GM19023 (cell line): ENCODE results near the gene NUP107.

Source experiments
- ATAC-seq: cut with Tn5 transposase; IDR thresholded peaks from one replicate; pipeline ENCODE4 v1.9.1; 2021; ENCODE audit warnings: mild to moderate bottlenecking, moderate library complexity; ENCODE audit not compliant: unreplicated experiment

Gene NUP107

DNA sequence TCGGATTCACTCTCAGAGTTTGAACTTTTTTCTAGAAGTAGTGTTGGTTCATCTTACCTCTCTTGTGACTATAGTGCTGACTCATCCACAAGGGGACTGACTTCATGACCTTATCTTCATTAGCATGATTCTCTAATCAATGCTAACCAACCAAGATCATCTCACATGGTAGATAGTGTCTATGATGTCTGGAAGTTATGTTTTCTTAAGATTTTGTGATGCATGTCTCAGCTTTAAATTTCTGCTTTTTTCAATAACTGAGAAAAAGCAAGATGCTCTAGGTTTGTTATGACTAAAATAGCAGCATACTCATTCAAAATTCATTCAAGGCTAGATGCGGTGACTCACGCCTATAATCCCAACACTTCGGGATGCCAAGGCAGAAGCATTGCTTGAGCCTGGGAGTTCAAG, 46.9 kb downstream of the NUP107 start:
- ATAC-seq: no peak

DNA sequence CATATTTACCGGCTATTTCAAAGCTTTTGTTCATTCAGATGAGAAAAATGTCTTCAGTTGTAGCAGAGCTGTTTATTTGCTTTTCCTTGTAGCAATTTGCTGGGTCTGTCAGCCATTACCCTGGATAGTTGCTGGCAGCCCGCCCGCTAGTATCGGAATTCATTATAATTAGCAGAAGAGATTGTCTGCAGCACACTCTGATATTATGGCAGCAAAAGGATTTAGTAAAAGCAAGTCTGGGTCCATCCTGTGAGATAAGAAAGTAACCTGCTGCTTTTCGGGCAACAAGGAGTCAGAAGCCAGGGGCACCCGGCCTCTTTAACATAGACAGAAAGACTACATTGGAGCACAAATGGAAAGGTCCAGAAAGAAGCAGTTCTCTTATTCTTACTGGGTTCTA, 53.1 kb downstream of the NUP107 start:
- no peak for ATAC-seq

DNA sequence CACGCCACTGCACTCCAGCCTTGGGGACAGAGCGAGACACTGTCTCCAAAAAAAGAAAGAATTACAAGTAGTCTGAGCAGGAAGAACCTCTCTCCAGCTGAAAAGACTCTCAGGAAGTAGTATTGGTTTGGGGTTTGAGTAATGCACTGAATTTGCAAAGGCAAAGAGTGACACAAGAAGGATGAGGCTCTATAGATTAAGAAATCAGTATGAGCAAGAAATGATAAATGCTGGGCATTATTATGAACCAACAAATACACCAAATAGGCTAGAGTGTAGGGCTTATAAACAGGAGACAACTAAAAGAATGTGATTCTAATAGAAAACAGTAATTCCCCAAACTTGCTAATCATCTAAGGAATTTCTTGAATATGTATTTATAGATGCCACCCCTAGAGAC, 56.6 kb downstream of the NUP107 start:
- ATAC-seq: no peak

DNA sequence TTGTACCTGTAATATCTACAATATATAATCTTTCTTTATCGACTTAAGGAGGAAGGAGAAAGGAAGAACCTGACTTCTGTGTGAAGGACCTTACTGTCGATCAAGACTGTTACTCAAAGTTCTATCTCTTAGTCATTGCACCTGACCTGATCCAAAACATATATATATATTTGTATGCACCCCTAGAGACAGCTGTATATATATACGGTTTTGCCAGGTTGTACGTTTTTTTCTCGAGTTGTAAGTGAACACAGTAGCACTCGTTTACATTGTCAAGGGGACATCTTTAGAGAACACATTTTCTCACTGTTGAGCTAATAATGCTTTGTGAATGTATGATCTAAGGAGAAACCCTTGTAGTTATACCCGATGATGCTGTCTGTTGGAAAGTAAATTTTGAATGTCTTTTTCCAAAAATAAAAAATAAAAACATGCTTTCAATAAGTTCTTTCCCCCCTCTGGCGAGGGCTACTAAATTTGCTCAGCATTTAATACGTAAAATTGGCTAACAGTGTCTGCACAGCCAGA, 58.7 kb downstream of the NUP107 start:
- ATAC-seq: no peak

DNA sequence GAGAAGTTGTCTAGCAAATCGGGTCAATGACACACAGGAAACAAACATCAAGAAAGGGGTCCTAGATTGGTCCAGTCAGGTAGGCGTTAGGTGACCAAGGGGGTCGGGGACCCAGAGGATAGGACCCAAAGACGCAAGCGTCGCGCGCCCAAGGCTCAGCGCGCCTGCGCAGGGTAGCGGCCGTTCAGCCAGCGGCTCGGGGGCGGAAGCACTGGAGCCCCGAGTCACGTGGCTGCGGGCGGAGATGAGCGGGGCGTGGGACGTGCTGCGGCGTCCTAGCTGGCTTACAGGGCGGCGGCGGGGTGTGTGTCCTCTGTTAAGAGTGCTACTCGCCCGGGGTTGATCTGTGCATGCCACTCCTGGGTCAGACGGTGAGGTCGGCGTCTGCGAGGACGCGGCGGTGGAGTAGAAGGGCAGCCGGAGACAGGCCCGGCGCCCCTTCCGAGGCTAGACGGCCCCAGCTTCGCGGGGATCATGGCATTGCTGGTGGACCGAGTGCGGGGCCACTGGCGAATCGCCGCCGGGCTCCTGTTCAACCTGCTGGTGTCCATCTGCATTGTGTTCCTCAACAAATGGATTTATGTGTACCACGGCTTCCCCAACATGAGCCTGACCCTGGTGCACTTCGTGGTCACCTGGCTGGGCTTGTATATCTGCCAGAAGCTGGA, 59.3 kb downstream of the NUP107 start, which contains the start of gene SLC35E3:
TSS of gene SLC35E3 (plus strand) at position 273 of the 668 bp plus-strand sequence. CDS start at position 475, 202 bp downstream.
- peak; percentile 98 for ATAC-seq

DNA sequence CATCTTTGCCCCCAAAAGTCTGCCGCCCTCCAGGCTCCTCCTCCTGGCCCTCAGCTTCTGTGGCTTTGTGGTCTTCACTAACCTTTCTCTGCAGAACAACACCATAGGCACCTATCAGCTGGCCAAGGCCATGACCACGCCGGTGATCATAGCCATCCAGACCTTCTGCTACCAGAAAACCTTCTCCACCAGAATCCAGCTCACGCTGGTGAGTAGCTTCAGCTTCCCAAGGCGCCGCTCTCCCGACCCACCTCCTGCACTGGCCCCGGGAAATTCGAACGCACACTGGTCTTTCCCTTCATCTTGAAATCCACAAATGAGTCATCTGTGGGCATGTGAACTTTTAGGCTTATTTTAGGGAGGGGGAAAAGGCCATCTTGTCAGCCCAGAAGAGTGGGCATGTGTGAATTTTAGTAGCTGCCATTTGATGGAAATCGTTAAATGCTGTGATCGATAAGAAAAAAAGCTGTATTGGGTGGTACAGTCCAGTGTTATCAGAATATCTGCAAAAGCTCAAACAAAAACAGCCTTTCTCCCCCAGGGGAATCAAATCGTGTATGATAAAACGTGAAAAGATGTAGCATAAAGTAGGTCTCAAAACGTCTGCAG, 59.9 kb downstream of the NUP107 start:
- ATAC-seq: peak; percentile 44

DNA sequence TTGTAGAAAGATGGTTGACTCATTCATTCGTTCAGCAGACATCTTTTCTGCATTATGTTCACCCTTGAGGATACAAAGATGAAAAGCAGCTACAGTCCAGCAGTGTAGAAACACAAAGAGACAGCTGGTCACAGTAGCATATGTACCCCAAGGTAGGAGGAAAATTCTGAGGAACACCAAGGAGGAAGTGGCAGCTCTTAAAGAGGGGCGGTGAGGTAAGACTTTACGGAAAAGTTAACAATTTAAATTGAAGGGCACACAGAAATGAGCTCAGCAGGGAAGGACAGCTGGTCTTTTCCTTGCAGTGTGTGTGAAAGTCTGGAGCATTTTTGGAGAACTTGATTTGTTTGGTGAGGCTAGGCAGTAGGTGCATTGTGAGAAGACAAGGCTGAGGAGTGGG, 62.7 kb downstream of the NUP107 start:
- ATAC-seq: no peak

DNA sequence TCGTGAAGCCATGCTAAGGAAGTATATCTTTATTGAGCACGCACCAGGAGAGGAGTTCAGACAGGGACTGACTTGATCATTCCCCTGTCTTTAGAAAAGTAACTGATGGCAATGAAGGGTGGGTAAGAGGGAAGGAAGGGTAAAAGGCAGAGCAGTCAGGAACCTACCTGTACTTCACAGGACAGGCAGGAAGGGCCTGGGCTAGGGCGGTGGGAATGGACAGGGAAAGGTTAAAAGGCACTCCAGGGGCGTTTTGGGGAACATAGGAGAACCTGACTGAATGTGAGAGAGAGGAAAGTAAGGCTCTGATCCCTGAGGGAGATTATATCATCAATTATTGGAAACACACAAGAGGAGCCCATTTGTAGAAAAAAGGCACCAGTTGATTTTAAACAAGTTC, 63.1 kb downstream of the NUP107 start:
- no peak for ATAC-seq

DNA sequence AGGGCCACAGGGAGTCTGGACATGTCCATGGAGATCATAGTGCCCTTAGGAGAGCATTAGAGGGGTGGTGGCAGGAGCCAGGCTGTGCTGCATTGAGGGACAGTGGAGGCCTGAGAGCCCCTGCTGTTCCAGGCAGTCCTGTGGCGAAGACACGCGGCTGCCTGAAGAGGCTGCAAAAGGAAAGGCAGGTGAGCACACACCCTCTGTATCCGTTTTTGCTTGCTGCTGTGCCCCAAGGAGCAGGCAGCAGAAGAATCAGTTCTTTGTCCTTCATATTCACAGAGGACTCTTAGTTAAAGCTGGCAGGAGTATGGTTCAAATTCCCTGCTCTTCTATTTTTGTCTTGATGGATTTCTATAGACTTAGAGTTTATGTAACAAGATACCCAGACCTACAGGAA, 63.7 kb downstream of the NUP107 start:
- ATAC-seq: no peak

DNA sequence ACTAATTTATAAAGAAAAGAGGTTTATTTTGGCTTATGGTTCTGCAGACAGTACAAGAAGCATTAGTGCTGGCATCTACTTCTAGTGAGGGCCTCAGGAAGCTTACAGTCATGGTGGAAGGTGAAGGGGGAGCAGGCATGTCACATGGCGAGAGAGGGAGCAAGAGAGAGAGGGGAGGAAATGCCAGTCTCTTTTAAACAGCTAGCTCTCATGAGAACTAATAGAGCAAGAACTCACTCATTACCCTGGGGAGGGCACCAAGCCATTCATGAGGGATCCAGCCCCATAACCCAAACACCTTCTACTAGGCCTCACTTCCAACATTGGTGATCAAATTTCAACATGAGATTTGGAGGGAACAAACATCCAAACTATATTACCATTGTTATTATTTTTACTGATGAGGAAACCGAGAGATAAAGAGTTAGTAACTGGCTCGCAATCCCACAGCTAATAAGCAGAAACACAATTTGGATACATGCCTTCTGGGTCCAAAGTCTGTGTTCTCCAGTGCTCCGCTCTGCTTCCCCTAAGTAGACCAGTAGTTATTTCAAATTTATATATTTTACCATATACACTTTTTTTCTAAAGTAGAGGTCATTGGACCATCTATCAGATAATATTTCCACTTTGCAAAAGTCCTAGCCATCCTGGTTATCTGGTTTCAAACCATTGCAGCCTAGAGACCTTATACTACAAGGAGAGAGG, 68.9 kb downstream of the NUP107 start:
- ATAC-seq: no peak

DNA sequence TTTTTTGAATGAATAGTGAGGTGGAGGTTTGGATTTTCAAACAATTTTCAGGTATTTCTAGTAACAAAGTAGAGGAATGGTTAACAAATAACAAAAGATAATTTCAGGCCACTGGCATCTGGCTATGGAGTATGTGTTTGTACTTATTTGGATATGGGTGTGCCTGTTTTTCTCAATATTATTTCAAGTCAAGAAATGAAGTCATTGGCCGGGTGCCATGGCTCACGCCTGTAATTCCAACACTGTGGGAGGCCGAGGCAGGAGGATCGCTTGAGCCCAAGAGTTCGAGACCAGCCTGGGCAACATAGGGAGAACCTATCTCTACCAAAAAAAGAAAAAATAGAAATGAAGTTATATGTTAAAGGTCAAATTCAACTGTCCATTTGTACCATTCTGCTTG, 73.1 kb downstream of the NUP107 start:
- no peak for ATAC-seq

DNA sequence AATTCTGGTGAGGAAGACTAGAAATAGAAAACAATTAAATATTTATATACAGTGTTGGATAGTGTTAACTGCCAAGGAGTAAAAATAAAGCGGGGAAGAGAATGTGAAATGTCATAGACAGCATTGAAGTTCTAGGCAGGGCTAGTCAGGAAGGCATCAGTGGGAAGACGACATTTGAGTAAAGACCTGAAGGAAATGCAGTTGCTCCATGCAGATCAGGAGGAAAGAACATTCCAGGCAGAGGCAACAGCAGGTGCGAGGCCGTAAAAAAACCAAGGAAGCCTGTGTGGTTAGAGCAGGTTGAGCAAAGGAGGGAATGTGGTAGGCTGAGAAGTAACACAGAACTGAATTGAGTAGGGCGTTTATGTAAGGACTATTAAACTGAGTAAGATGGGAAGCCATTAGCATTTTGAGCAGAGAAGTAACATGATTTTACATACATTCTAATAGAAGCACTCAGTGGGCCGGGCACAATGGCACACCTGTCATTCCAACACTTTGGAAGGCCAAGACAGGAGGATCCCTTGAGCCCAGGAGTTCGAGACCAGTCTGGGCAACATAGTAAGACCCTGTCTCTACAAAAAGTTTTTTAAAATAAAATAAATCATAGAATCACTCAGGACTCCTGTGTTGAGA, 74.1 kb downstream of the NUP107 start:
- no peak for ATAC-seq

DNA sequence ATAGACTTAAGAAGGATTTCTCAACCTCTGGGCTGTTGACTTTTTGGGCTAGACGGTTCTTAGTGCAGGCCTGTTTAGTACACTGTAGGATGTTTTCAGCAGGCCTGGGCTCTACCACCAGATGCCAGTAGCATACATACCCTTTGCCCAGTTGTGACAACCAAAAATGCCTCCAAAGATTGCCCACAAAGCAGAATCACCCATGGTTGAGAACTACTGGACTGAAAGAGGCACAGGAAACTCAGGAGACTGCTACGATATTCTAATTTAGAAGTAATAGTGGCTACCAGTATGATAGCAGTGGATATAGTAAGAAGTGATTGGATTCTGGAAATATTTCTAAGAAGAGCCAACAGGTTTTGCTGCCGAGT, 74.6 kb downstream of the NUP107 start:
- ATAC-seq: no peak

DNA sequence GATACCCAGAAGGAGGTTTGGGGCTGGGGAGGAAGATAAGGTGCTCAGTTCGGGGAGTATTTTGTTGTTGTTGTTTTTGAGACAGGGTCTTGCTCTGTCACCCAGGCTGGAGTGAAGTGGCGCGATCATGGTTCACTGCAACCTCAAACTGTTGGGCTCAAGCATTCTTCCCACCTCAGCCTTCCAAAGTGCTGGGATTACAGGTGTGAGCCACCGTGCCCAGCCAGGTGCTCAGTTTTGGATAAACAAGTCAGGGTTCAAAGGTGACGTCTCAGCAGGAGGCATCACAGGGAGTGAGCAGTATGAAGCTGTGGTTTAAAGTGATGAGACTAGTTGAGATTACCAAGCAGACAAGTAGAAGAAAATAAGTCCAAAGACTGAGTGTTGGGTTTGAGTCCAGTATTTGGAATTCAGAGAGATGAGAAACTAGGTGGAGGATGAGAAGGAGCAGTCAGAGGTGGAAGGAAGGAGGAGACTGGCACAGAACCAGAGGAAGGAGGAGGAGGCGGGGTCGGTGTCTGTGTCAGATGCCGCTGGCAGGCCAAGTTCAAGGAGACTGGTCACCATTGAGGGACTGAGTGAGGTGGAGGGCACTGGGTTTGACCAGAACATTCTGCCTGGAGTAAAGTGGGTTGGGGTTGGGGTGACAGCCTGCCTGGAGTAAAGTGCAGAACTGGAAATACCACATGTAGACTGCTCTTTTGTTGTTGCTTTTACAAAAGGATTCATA, 75.3 kb downstream of the NUP107 start:
- ATAC-seq: no peak

DNA sequence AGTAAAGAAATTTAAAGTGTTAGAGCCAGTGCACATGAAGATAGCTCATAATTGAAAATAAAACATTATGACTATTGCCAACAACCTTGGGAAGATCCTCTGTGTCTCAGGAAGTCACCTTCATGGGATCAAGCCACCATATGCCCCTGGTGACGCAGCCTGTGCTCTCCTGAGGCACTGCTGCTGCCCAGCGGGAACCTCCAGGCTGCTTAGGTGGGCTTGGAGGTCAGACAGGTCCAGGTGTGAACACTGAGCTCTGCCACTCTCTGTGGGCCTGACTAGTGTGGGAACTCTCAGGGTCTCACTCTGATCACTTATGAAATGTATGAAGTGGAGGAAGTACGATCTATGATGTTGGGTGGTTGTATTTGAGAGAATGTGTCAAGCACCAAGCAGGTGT, 75.9 kb downstream of the NUP107 start:
- no peak for ATAC-seq

DNA sequence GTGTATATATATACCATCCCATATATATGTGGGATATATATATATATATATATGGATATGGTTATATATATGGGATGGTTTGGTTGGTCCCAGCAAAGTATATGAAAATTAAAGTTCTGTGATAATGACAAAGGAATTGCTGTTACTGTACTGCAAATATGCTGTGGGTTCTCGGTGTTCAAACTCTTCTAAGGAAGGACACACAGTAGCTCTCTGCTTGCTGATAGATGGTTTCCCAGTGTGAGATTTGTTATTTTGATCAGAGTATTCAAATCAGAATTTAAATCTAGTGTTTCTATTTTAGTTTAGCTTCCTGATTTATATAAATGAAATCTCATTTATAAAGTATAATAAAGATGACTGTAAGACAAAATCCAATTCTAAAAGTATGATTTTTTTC, 78.9 kb downstream of the NUP107 start:
- ATAC-seq: no peak

DNA sequence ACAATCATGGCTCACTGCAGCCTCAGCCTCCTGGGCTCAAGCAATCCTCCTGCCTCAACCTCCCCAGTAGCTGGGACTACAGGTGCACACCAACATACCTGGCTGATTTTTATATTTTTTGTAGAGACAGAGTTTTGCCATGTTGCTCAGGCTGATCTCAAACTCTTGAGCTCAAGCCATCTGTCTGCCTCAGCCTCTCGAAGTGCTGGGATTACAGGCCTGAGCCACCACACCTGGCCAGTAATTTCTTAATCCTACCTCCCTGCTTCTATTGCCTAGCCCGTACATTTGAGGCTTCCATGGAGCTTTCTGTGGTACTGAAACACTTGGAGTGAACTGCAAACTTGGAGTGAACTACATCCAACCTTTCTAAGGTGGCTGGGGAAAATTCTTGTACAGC, 79.9 kb downstream of the NUP107 start:
- ATAC-seq: no peak

DNA sequence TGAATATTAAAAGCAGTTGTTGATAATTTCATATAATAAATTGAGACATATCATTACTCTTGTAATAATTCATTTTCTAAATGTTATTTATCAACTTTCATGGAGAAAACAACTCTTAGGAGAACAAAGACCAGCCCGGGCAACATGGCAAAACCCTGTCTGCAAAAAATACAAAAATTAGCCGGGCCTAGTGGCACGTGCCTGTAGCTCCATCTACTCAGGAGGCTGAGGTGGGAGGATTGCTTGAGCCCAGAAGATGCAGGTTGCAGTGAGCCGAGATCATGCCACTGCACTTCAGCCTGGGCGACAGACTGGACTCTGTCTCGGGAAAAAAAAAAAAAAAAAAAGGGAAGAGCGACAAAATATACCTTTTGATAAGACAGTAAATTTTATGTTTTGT, 80.4 kb downstream of the NUP107 start:
- ATAC-seq: no peak

DNA sequence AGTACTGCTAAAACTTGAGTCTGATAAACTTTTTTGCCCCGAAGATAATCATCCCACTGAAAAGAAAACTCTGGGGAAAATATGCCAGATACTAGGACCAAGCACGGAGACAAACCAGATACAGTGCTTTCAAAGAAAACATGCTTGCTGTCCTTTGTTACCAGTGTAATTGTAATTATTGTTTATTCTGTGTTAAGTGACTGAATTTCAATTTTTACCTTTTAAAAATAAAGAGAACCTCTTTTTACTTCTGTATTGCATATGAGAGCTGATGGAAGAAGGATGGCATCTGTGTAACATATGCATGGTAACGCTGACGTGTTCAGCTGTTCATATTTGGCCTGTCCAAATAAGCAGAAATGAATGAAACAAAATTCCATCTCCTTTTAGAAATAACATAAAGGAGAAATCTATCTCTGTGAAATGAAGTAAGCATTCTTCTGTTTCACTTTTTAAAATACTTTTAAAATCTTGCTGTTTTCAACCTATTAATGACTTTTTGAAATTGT, 81.7 kb downstream of the NUP107 start:
- no peak for ATAC-seq

DNA sequence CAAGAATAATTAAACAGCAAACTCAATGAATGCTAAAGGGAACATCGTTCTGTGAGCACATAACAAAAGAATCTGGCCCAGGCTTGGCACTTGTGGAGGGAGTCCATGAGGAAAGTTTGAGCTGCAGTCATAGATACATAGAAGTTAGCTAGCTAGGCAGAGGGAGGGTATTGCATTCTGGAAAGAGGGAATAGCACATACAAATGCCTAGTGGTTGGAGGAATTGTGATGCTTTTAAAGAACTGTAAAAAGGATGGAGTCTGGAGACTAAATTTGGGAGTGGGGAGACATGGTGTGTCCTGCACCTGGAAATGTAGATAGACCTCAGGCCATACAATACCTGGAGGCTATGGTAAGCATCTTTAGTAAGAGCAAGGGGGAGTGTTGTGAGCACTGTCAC, 83.2 kb downstream of the NUP107 start:
- ATAC-seq: no peak
